ENCODE data around the gene PICK1. TPM values are rescaled to one million over a fixed set of nuclear protein-coding genes. Genes with fewer than 3 reads are reported as not detected.

Gene PICK1
- total and polyA plus RNA-seq, 10 of the 15 experiments (the other 5 are each of a cell fraction or from before 2014, with no cell fraction given), result 0.07 to 19.2 (median 10.9) TPM

DNA sequence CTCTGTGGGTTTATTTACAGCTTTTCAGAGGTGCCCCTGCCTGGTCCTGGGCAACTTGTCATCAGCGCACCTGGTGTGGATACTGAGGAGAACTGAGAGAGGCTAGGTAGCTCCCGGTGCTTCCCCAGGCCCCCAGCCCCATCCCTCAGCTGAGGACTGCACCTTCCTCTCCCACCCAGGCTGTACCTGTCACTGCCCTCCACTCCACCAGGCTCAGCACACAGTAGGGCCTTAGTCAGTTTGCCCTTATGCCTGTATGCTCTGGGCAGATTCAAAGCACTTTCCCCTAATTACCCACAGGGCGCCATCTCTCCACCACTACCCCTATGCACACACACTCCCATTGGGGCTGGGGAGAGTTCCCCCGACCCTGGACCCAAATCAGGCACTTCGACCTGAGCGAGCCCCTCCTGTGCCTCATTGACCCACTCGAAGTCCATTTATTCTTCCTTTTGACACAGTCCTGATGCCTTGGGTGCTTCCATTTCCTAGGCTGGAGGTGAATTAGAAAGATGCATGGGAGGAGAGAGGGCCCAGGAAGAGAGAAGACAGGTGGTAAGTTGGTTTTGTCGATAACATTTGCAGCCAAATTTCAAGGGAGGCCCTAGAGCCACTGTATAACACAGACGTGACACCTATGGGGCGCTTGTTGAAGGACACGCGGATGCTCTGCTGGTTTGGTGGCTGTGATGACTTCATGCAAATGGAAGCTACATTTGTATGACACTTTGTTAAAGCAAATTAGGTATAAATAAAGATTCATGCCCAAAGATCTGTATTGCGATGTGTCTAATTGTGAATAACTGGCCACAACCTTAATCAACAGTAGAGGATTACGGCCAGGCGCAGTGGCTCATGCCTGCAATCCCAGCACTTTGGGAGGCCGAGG is 13.8 kb upstream of the PICK1 start (continued):
- TF ChIP-seq TCF3 (IDR thresholded peaks at IDR 0.05; ENCODE audit: borderline replicate concordance, insufficient read depth, low read depth, low read length) (no peak), CHD2 (IDR thresholded peaks at IDR 0.05; ENCODE audit: borderline replicate concordance, low read depth, low read length) (no peak), RFX5 (IDR thresholded peaks at IDR 0.05; ENCODE audit: low read depth, low read length) (no peak), MYC (IDR thresholded peaks at IDR 0.05; ENCODE audit: insufficient read depth, insufficient read length, insufficient replicate concordance, low read length, severe bottlenecking) (no peak), SPI1 (IDR thresholded peaks at IDR 0.05; ENCODE audit: borderline replicate concordance, insufficient read depth, low read depth, low read length) (no peak)
- TF ChIP-seq, protein P1, sequence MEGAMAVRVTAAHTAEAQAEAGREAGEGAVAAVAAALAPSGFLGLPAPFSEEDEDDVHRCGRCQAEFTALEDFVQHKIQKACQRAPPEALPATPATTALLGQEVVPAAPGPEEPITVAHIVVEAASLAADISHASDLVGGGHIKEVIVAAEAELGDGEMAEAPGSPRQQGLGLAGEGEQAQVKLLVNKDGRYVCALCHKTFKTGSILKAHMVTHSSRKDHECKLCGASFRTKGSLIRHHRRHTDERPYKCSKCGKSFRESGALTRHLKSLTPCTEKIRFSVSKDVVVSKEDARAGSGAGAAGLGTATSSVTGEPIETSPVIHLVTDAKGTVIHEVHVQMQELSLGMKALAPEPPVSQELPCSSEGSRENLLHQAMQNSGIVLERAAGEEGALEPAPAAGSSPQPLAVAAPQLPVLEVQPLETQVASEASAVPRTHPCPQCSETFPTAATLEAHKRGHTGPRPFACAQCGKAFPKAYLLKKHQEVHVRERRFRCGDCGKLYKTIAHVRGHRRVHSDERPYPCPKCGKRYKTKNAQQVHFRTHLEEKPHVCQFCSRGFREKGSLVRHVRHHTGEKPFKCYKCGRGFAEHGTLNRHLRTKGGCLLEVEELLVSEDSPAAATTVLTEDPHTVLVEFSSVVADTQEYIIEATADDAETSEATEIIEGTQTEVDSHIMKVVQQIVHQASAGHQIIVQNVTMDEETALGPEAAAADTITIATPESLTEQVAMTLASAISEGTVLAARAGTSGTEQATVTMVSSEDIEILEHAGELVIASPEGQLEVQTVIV (IDR thresholded peaks at IDR 0.05; ENCODE audit: borderline replicate concordance, partially characterized antibody), result no peak
- TF ChIP-seq, protein P2, sequence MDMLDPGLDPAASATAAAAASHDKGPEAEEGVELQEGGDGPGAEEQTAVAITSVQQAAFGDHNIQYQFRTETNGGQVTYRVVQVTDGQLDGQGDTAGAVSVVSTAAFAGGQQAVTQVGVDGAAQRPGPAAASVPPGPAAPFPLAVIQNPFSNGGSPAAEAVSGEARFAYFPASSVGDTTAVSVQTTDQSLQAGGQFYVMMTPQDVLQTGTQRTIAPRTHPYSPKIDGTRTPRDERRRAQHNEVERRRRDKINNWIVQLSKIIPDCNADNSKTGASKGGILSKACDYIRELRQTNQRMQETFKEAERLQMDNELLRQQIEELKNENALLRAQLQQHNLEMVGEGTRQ (IDR thresholded peaks at IDR 0.05; ENCODE audit: borderline replicate concordance, low read depth, low read length), result no peak
